ENCODE results near the gene DENND4B.

- no peak for TF ChIP-seq CTCF (IDR thresholded peaks at IDR 0.05; ENCODE audit: poor library complexity)
- no peak for TF ChIP-seq EZH2phosphoT487 (IDR thresholded peaks at IDR 0.05; ENCODE audit: low read depth, severe bottlenecking, unreplicated experiment)
- no peak for TF ChIP-seq EZH2 (IDR thresholded peaks at IDR 0.05; ENCODE audit: borderline replicate concordance)
These were observed 7.4 kb upstream of the DENND4B start for GRCh38 chr1:153953859-153954365.
